HepG2 (cell line): ENCODE data around the gene ST3GAL2. TPM values are rescaled to one million over a fixed set of nuclear protein-coding genes. Genes with fewer than 3 reads are reported as not detected.

Experiments used
- ARID5B ChIP-seq: IDR thresholded peaks from 2 replicates; pipeline ENCODE4 v1.4.0; 2020; ENCODE audit warnings: mild to moderate bottlenecking, missing genetic modification reagents
- CEBPG ChIP-seq: IDR thresholded peaks from 2 replicates; pipeline ENCODE4 v1.6.1; 2016
- DMTF1 ChIP-seq: sonication (generic); formaldehyde crosslinking; IDR thresholded peaks from 2 replicates; pipeline ENCODE4 v1.4.0; 2020; ENCODE audit warnings: mild to moderate bottlenecking, missing genetic modification reagents
- FOXJ3 ChIP-seq: sonication (generic); formaldehyde crosslinking; IDR thresholded peaks from 2 replicates; pipeline ENCODE4 v1.4.0; 2020; ENCODE audit warnings: missing genetic modification reagents, mild to moderate bottlenecking, borderline replicate concordance
- MTF1 ChIP-seq: sonication (generic); formaldehyde crosslinking; IDR thresholded peaks from 2 replicates; pipeline ENCODE4 v1.5.0; 2020; ENCODE audit warnings: missing genetic modification reagents
- TBP ChIP-seq: sonication (generic); formaldehyde crosslinking; IDR thresholded peaks from 2 replicates; pipeline ENCODE4 v1.5.0; 2020; ENCODE audit warnings: missing genetic modification reagents
- TFE3 ChIP-seq: IDR thresholded peaks from 2 replicates; pipeline ENCODE4 v1.6.1; 2016
- ZNF580 ChIP-seq: IDR thresholded peaks from 2 replicates; pipeline ENCODE4 v1.6.1; 2016; ENCODE audit warnings: low read depth, borderline replicate concordance
- polyA plus RNA-seq, 8 experiments: library from polyadenylated mRNA; depleted of rRNA in 3 of 8; stranded (reverse) in 7 of 8; unstranded in 1 of 8; fragments of >200 nt; fragmentation: Illumina TruSeq in 4 of 8; extraction: Trizol in 4 of 8; gene quantifications; 2 replicates each; pipeline versions ENCODE4 v1.2.1 to v1.2.3, GENCODE V29; 2011 to 2016; ENCODE audit warnings: low read depth in 4 of 8, missing spikeins in 1 of 8, mixed read lengths in 1 of 8; ENCODE audit not compliant: insufficient read depth in 1 of 8
- total RNA-seq, 5 experiments: library from RNA; depleted of rRNA; stranded (reverse); fragments of >200 nt; fragmentation: Illumina TruSeq; extraction: Trizol; gene quantifications; 2 replicates each; pipeline ENCODE4 v1.2.3, GENCODE V29; 2016; ENCODE audit warnings: low read depth in 1 of 5
- TF ChIP-seq, protein P1 (sequence below): sonication (generic); formaldehyde crosslinking; IDR thresholded peaks from 2 replicates; pipeline ENCODE4 v1.4.0; 2020; ENCODE audit warnings: missing genetic modification reagents
- TF ChIP-seq, protein P2 (sequence below): sonication (generic); formaldehyde crosslinking; conservative IDR thresholded peaks from 2 replicates; pipeline ENCODE4 v1.4.0; 2020; ENCODE audit warnings: missing genetic modification reagents
- TF ChIP-seq, protein P3 (sequence below): sonication (generic); formaldehyde crosslinking; IDR thresholded peaks from 2 replicates; pipeline ENCODE4 v1.4.0; 2020; ENCODE audit warnings: missing genetic modification reagents, borderline replicate concordance

The ST3GAL2 gene
- total and polyA plus RNA-seq, 2 of the 13 experiments (the other 11 are each of a cell fraction or from before 2014, with no cell fraction given): 16.3 to 24.9 TPM

- TF ChIP-seq ZNF580 (CRISPR knock-in tag) (peak; percentile 74; the same call in 1 of the 2 replicates), DMTF1 (CRISPR knock-in tag) (no peak), TBP (CRISPR knock-in tag) (peak; percentile 100), MTF1 (CRISPR knock-in tag) (no peak), FOXJ3 (CRISPR knock-in tag) (no peak), CEBPG (CRISPR knock-in tag) (no peak), TFE3 (peak; percentile 58), ARID5B (no peak; the same call in 1 of the 2 replicates)
- TF ChIP-seq, protein P1, sequence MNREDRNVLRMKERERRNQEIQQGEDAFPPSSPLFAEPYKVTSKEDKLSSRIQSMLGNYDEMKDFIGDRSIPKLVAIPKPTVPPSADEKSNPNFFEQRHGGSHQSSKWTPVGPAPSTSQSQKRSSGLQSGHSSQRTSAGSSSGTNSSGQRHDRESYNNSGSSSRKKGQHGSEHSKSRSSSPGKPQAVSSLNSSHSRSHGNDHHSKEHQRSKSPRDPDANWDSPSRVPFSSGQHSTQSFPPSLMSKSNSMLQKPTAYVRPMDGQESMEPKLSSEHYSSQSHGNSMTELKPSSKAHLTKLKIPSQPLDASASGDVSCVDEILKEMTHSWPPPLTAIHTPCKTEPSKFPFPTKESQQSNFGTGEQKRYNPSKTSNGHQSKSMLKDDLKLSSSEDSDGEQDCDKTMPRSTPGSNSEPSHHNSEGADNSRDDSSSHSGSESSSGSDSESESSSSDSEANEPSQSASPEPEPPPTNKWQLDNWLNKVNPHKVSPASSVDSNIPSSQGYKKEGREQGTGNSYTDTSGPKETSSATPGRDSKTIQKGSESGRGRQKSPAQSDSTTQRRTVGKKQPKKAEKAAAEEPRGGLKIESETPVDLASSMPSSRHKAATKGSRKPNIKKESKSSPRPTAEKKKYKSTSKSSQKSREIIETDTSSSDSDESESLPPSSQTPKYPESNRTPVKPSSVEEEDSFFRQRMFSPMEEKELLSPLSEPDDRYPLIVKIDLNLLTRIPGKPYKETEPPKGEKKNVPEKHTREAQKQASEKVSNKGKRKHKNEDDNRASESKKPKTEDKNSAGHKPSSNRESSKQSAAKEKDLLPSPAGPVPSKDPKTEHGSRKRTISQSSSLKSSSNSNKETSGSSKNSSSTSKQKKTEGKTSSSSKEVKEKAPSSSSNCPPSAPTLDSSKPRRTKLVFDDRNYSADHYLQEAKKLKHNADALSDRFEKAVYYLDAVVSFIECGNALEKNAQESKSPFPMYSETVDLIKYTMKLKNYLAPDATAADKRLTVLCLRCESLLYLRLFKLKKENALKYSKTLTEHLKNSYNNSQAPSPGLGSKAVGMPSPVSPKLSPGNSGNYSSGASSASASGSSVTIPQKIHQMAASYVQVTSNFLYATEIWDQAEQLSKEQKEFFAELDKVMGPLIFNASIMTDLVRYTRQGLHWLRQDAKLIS (CRISPR knock-in tag): no peak
- TF ChIP-seq, protein P2, sequence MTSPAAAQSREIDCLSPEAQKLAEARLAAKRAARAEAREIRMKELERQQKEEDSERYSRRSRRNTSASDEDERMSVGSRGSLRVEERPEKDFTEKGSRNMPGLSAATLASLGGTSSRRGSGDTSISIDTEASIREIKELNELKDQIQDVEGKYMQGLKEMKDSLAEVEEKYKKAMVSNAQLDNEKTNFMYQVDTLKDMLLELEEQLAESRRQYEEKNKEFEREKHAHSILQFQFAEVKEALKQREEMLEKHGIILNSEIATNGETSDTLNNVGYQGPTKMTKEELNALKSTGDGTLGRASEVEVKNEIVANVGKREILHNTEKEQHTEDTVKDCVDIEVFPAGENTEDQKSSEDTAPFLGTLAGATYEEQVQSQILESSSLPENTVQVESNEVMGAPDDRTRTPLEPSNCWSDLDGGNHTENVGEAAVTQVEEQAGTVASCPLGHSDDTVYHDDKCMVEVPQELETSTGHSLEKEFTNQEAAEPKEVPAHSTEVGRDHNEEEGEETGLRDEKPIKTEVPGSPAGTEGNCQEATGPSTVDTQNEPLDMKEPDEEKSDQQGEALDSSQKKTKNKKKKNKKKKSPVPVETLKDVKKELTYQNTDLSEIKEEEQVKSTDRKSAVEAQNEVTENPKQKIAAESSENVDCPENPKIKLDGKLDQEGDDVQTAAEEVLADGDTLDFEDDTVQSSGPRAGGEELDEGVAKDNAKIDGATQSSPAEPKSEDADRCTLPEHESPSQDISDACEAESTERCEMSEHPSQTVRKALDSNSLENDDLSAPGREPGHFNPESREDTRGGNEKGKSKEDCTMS (CRISPR knock-in tag): no peak; the same call in 1 of the 2 replicates
- TF ChIP-seq, protein P3, sequence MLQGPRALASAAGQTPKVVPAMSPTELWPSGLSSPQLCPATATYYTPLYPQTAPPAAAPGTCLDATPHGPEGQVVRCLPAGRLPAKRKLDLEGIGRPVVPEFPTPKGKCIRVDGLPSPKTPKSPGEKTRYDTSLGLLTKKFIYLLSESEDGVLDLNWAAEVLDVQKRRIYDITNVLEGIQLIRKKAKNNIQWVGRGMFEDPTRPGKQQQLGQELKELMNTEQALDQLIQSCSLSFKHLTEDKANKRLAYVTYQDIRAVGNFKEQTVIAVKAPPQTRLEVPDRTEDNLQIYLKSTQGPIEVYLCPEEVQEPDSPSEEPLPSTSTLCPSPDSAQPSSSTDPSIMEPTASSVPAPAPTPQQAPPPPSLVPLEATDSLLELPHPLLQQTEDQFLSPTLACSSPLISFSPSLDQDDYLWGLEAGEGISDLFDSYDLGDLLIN (CRISPR knock-in tag): peak; percentile 90
Observed at GRCh38 chr16:70438969-70439862, at the start of gene ST3GAL2 (continued).
